GM10266 (cell line): Measurements from ENCODE around the gene OR51A4.
"Not testable (repeated sequence)": the region's sequence is repeated elsewhere in the genome, so short reads cannot be mapped to it uniquely, and the experiment has no call there.

Experiments used
- DNase-seq: peaks from one replicate; pipeline ENCODE4 v3.0.0; 2012; ENCODE audit errors: extremely low spot score
- CTCF ChIP-seq: IDR thresholded peaks from 2 replicates; pipeline ENCODE4 v1.5.1; 2012; ENCODE audit warnings: mild to moderate bottlenecking, low read depth; ENCODE audit not compliant: control insufficient read depth, insufficient read depth; ENCODE audit errors: missing control alignments

OR51A4 gene

GRCh38 chr11:4962816-4963215 is 15.4 kb upstream of the OR51A4 start:
- TF ChIP-seq CTCF, result no peak
- DNase-seq, result no peak

GRCh38 chr11:4960877-4961276 is 13.5 kb upstream of the OR51A4 start:
- no peak for TF ChIP-seq CTCF
- no peak for DNase-seq

GRCh38 chr11:4957396-4957795 is 10.0 kb upstream of the OR51A4 start:
- no peak for TF ChIP-seq CTCF
- no peak for DNase-seq

- not testable (repeated sequence) for DNase-seq
These were observed 8.2 kb upstream of the OR51A4 start, which contains the start of gene OR51A2 for GRCh38 chr11:4955613-4956012. OR51A2 (minus strand) TSS chr11:4955713; CDS start chr11:4955713, 0 bp downstream.

GRCh38 chr11:4936745-4937144 is 10.7 kb downstream of the OR51A4 start:
- TF ChIP-seq CTCF, result no peak
- DNase-seq, result no peak

- DNase-seq, result no peak
- TF ChIP-seq CTCF, result no peak
These were observed 14.7 kb downstream of the OR51A4 start for GRCh38 chr11:4932751-4933150.

- no peak for TF ChIP-seq CTCF
These were observed 20.8 kb downstream of the OR51A4 start for GRCh38 chr11:4926608-4927007.

GRCh38 chr11:4924239-4924638 is 23.2 kb downstream of the OR51A4 start, which contains the start of gene OR51G1:
OR51G1 (minus strand) TSS chr11:4924339; CDS start chr11:4924339, 0 bp downstream.
- TF ChIP-seq CTCF, result no peak
- DNase-seq, result no peak

More at GRCh38 chr11:4926608-4927007, 20.8 kb downstream of the OR51A4 start:
- no peak for DNase-seq
